Measurements from ENCODE around the gene VWA1.
"Not testable (repeated sequence)": the region's sequence is repeated elsewhere in the genome, so short reads cannot be mapped to it uniquely, and the experiment has no call there.

Gene VWA1

GRCh38 chr1:1435106-1435903 lies at the start of gene VWA1:
Gene VWA1, plus strand, starts transcription at chr1:1435690. Its CDS starts 59 bp downstream, at chr1:1435749.
- peak; percentile 26 to 76 for DNase-seq

- no peak for DNase-seq
Observed at GRCh38 chr1:1385931-1386330, 49.6 kb upstream of the VWA1 start.

GRCh38 chr1:1387098-1388077 lies 48.1 kb upstream of the VWA1 start:
- DNase-seq = no peak

GRCh38 chr1:1388078-1388472 lies 47.4 kb upstream of the VWA1 start:
- DNase-seq = no peak

- no peak for DNase-seq
Observed at GRCh38 chr1:1390675-1391074, 44.8 kb upstream of the VWA1 start.

GRCh38 chr1:1391225-1391624 lies 44.3 kb upstream of the VWA1 start:
- no peak for DNase-seq

- DNase-seq = no peak
Observed at GRCh38 chr1:1393014-1393413, 42.5 kb upstream of the VWA1 start.

- no peak for DNase-seq
Observed at GRCh38 chr1:1393428-1393827, 42.1 kb upstream of the VWA1 start.

GRCh38 chr1:1394116-1394515 lies 41.4 kb upstream of the VWA1 start:
- no peak for DNase-seq

- DNase-seq = no peak
Observed at GRCh38 chr1:1395166-1395565, 40.3 kb upstream of the VWA1 start.

GRCh38 chr1:1397839-1398523 lies 37.5 kb upstream of the VWA1 start:
- no peak for DNase-seq

GRCh38 chr1:1398677-1399186 lies 36.8 kb upstream of the VWA1 start:
- no peak for DNase-seq

- peak; percentile 96 to 98 for DNase-seq
Observed at GRCh38 chr1:1399187-1399871, 36.2 kb upstream of the VWA1 start, which contains the start of gene CCNL2. Gene CCNL2, minus strand, starts transcription at chr1:1399335. Its CDS starts 29 bp downstream, at chr1:1399306.

- no peak for DNase-seq
Observed at GRCh38 chr1:1399872-1400575, 35.5 kb upstream of the VWA1 start.

- no peak for DNase-seq
Observed at GRCh38 chr1:1400576-1401456, 34.7 kb upstream of the VWA1 start.

- no peak for DNase-seq
Observed at GRCh38 chr1:1401457-1402010, 34.0 kb upstream of the VWA1 start.

GRCh38 chr1:1402072-1402900 lies 33.2 kb upstream of the VWA1 start:
- no peak for DNase-seq

- not testable (repeated sequence) for DNase-seq
Observed at GRCh38 chr1:1402901-1403392, 32.5 kb upstream of the VWA1 start.

GRCh38 chr1:1403653-1404052 lies 31.8 kb upstream of the VWA1 start:
- no peak for DNase-seq
